Vagina (tissue), 2 donors: ENCODE results near the gene SLC25A24.

Experiments
- POLR2A ChIP-seq, 2 donors: fragments of 450-650 bp; IDR thresholded peaks; one replicate each; pipeline ENCODE4 v1.6.1; 2017; ENCODE audit warnings: antibody characterized with exemption in 2 of 2, mild to moderate bottlenecking in 2 of 2, moderate library complexity in 2 of 2
- POLR2AphosphoS5 ChIP-seq, 2 donors: sonication (generic); formaldehyde crosslinking; IDR thresholded peaks; one replicate each; pipeline ENCODE4 v1.9.0; 2017; ENCODE audit warnings: antibody characterized with exemption in 2 of 2, mild to moderate bottlenecking in 2 of 2, low read depth in 1 of 2; ENCODE audit not compliant: insufficient read depth in 1 of 2

GRCh38 chr1:108100148-108100547 lies 100.0 kb downstream of the SLC25A24 start:
- TF ChIP-seq POLR2AphosphoS5 (IDR thresholded peaks at IDR 0.05; ENCODE audit: insufficient read depth in 1 of 2, low read depth in 1 of 2) (no peak), POLR2A (IDR thresholded peaks at IDR 0.05) (no peak)
